NCI-H524 (cell line): ENCODE measurements around the gene CD63.

Source experiments
- DNase-seq, 2 experiments: peaks; one replicate each; lab custom pipeline; 2025; lab: John Stamatoyannopoulos, UW

CD63 gene

GRCh38 chr12:55686366-55687010 is 42.3 kb downstream of the CD63 start:
- no peak for DNase-seq

GRCh38 chr12:55685671-55686070 is 43.1 kb downstream of the CD63 start:
- DNase-seq = no peak

DNA sequence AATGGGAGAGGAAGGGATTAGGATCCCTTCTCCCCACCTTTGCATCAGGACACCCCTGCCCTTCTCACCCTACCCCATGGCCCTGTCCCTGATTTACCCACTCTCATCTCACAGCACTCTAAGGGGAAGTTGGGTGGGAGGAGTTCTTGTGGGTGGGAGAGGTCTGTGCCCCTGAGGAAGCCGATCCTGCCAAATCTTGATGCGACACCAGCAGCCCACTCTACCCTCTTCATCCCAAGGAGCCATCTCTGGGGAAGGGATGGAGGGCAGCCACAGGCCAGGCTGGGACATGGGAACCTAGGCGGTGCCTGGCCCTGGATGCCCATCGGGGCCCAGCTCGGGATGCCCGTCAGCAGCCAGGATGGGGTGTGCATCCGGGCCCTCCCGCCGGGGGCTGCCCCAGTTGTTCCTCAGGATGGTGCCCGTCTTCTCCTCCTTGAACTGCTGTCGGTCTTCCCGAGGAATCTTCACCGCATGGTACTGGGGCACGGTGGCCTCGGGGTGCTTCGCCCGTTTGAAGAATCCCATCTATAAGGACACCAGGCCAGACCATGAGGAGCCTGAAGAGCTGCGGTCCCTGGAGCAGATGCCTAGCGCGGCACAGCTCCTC is 43.9 kb downstream of the CD63 start:
- no peak for DNase-seq

- no peak for DNase-seq
Measured at GRCh38 chr12:55683676-55684075, 45.1 kb downstream of the CD63 start.

DNA sequence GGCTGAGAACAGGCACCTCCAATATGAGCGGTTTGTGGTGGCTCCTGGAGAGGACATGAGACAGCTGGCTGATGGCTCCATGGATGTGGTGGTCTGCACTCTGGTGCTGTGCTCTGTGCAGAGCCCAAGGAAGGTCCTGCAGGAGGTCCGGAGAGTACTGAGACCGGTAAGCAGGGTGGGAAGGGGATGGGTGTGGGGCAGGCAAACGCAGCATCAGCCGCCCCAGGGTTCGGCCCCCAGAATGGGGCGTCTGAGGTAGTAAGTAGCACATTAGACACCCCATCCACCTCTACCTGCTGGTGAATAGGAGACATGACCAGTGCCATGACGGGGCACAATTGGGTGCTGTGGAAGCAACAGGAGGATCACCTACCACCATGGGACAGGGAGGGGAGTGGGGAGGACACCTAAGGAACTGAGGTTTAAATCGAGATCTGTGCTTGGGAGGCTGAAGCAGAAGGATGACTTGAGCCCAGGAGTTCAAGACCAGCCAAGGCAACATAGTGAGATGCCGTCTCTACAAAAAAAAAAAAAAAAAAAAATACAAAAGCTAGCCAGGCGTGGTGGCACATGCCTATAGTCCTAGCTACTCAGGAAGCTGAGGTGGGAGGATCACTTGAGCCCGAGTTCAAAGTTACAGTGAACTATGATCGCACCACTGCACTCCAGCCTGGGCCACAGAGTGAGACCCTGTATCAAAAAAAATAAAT is 46.6 kb downstream of the CD63 start:
- no peak for DNase-seq

GRCh38 chr12:55681142-55682077 is 47.4 kb downstream of the CD63 start:
- peak; percentile 59 to 87 for DNase-seq

GRCh38 chr12:55679691-55680090 is 49.1 kb downstream of the CD63 start:
- no peak for DNase-seq

DNA sequence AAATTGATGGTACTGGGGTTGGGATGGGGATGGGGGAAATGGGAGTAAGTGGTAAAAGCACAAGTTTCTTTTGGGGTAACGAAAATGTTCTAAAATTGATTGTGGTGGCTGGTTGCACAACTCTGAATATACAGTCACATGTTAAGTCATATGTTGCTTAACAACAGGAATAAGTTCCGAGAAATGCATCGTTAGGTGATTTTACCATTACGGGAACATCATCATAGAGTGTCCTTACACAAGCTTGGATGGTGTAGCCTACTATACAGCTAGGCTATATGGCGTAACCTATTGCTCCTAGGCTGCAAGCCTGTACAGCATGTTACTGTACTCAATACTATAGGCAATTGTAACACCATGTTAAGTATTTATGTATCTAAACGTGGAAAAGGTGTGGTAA is 52.1 kb downstream of the CD63 start:
- no peak for DNase-seq

DNA sequence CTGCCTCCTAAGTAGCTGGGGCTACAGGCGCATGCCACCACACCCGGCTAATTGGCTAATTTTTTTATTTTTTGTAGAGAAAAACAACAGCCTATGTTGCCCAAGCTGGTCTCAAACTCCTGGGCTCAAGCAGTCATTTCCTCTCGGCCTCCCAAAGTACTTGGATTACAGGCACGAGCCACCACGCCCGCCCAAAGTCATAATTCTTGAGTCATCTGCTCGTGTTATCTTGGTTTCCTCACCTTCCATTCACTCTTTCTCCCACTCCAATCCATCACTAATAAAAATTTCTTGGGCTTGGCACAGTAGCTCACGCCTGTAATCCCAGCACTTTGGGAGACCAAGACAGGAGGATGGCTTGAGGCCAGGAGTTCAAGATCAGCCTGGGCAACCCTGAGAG is 53.1 kb downstream of the CD63 start:
- DNase-seq = no peak
